A673 (cell line): ENCODE data around the gene BAG2.

Source experiments
- EZH2 ChIP-seq: fragments of 200-600 bp; sonication (generic); IDR thresholded peaks from 2 replicates; pipeline ENCODE4 v1.6.1; 2017; ENCODE audit warnings: borderline replicate concordance, low read depth, mild to moderate bottlenecking, mixed read lengths, antibody characterized with exemption, low read length; ENCODE audit not compliant: poor library complexity, severe bottlenecking
- TF ChIP-seq, protein P1 (sequence below): fragments of 300-800, 200-600 bp; sonication (generic); conservative IDR thresholded peaks from 2 replicates; pipeline ENCODE4 v1.5.1; 2017; ENCODE audit warnings: low read depth, mild to moderate bottlenecking, antibody characterized with exemption, low read length, moderate library complexity, mixed read lengths

DNA sequence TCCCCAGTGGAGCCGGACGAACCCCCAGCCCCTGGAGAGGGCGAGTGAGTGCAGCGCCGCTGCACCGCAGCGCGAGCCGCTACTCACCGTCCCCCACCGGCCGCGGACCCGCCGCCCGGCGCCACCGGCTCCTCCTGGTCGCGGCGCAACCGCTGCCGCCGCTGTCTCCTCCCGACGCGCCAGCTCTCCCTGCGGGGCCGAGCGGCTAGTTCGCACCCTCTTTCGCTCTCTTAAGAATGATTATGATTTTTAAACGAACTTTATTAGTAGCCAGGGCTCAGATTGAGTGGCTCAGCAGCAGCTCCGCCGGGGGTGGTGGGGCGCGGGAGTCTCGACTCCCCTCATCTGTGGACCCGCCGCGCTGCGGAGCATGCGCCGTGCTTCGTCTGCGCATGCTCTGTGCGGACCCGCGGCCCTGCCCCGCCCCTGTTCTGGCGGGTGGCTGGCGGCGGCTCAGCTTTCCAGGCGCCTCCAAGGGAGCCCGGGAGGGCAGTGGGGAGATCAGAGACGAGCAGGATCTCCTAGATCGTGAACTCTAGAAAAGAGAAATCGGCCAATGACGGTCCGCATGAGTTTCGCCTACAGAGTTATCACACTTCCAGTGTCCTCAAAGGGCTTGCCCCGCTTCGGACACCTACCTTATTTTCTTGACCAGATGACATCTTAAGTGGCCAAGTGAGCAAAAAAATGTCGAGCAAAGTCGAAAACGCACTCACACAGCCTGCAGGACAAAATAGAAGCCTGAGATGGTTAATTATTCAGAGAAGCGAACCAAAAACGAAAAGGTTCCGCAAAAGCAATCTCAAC lies 50.0 kb downstream of the BAG2 start, which contains the start of gene RAB23:
- TF ChIP-seq, protein P1, sequence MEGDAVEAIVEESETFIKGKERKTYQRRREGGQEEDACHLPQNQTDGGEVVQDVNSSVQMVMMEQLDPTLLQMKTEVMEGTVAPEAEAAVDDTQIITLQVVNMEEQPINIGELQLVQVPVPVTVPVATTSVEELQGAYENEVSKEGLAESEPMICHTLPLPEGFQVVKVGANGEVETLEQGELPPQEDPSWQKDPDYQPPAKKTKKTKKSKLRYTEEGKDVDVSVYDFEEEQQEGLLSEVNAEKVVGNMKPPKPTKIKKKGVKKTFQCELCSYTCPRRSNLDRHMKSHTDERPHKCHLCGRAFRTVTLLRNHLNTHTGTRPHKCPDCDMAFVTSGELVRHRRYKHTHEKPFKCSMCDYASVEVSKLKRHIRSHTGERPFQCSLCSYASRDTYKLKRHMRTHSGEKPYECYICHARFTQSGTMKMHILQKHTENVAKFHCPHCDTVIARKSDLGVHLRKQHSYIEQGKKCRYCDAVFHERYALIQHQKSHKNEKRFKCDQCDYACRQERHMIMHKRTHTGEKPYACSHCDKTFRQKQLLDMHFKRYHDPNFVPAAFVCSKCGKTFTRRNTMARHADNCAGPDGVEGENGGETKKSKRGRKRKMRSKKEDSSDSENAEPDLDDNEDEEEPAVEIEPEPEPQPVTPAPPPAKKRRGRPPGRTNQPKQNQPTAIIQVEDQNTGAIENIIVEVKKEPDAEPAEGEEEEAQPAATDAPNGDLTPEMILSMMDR, result no peak
- no peak for TF ChIP-seq EZH2
